ENCODE results near the gene BICRA.
A peak's percentile ranks its signal among the peaks of the same experiment; 100 is the strongest.

The BICRA gene

GRCh38 chr19:47607564-47608073 is 1.3 kb upstream of the BICRA start:
- Histone ChIP-seq H3K4me2 (ENCODE audit: low read length) (peak overlapping the region; percentile 61), H3K79me2 (ENCODE audit: control insufficient read depth, insufficient read depth, low read length, poor library complexity) (peaks cover 39% of the 10 kb centered on the region), H3K4me1 (ENCODE audit: control insufficient read depth in 1 of 2, insufficient read depth in 2 of 2, low read length in 2 of 2) (peaks cover 9 to 15% of the 10 kb centered on the region in 2 experiments), H3K9ac (ENCODE audit: low read length) (peak overlapping the region; percentile 97), H2BK120ac (ENCODE audit: insufficient read depth, low read length, poor library complexity) (peak overlapping the region; percentile 95), H3K4me3 (ENCODE audit: low read depth, low read length) (peak overlapping the region; percentile 99), H3K23ac (ENCODE audit: low read length) (no peak overlapping the region), H2BK12ac (ENCODE audit: low read length) (no peak overlapping the region), H3K18ac (ENCODE audit: low read length) (peak overlapping the region; percentile 99), H3K79me1 (ENCODE audit: low read length) (peaks cover 26% of the 10 kb centered on the region), H4K91ac (ENCODE audit: low read depth, low read length) (peak overlapping the region; percentile 98), H3K4ac (ENCODE audit: low read depth, low read length) (peak overlapping the region; percentile 81), H2AK5ac (ENCODE audit: low read length) (peak overlapping the region; percentile 80), H2AFZ (ENCODE audit: insufficient read depth, low read length, poor library complexity) (peak overlapping the region; percentile 91), H3K27me3 (ENCODE audit: insufficient read depth, low read length) (no peaks in the 10 kb centered on the region), H3K9me3 (ENCODE audit: insufficient read depth, low read depth, low read length) (no peaks in the 10 kb centered on the region), H3K14ac (ENCODE audit: low read length) (peak overlapping the region; percentile 94), H4K8ac (ENCODE audit: low read depth, low read length) (peak overlapping the region; percentile 91), H3K27ac (ENCODE audit: low read depth, low read length) (peak overlapping the region; percentile 96), H2BK5ac (ENCODE audit: low read depth, low read length, poor library complexity) (peak overlapping the region; percentile 95), H4K12ac (ENCODE audit: low read depth, low read length) (peak overlapping the region; percentile 84), H3K36me3 (ENCODE audit: control insufficient read depth in 1 of 2, insufficient read depth in 2 of 2, low read length in 2 of 2) (peaks cover 2 to 4% of the 10 kb centered on the region in 2 experiments)
- 85% methylated on average over 2 of the region's 21 CpGs for WGBS (ENCODE audit: extremely low coverage, insufficient coverage, insufficient read length)
- DNase-seq: no peak

DNA sequence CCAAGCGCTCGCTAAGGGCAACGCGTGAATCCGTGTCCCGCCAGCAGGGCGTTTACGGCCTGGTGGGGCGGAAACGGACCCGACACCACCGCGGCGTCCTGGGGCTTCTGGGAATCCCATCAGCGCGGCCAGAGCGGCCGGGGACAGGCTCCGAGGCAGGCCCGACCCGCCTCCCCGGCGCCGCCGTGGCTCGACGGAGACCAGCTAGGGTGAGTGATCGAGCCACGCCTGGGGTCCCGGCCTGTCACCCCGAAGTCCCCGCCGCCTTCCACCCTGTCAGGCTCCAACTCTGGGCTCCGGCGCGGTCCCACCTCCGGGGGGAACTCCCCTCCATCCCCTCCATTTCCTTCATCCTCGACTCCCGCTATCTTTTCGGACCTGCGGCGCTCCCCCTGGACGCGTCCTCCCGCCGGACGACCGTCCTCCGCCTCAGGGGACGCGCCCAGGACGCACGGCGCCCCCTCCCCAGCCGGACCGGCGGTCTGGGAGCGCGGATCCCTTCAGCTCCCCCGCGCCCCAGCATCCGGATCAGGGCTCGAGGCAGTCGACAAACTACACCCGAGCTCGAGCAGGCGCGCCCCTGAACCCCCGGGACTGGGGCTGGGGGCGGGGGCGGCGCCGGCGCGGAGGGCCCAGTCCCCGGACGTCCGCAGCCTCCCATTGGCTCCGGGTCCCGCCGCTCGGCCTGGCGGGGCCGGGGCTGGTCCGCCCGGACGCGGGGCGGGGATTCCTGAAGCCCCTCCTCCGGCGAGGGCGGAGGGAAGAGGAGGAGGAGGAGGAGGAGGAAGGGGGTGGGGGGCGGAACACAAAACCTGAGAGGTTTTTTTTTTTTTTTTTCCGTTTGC is 638 bp upstream of the BICRA start:
- peak overlapping the region; percentile 91 for H2AFZ ChIP-seq (ENCODE audit: insufficient read depth, low read length, poor library complexity)
- H3K27me3 ChIP-seq (ENCODE audit: insufficient read depth, low read length): no peaks in the 10 kb centered on the region
- peak overlapping the region; percentile 94 for H3K14ac ChIP-seq (ENCODE audit: low read length)
- H3K9ac ChIP-seq (ENCODE audit: low read length): peak overlapping the region; percentile 97
- peak overlapping the region; percentile 96 for H3K27ac ChIP-seq (ENCODE audit: low read depth, low read length)
- H2BK12ac ChIP-seq (ENCODE audit: low read length): peak overlapping the region; percentile 29
- peak overlapping the region; percentile 99 for H3K18ac ChIP-seq (ENCODE audit: low read length)
- H3K9me3 ChIP-seq (ENCODE audit: insufficient read depth, low read depth, low read length): no peaks in the 10 kb centered on the region
- peak overlapping the region; percentile 95 for H2BK120ac ChIP-seq (ENCODE audit: insufficient read depth, low read length, poor library complexity)
- H3K36me3 ChIP-seq (ENCODE audit: control insufficient read depth in 1 of 2, insufficient read depth in 2 of 2, low read length in 2 of 2): peaks cover 2 to 4% of the 10 kb centered on the region in 2 experiments
- H4K12ac ChIP-seq (ENCODE audit: low read depth, low read length): peak overlapping the region; percentile 84
- H3K4me2 ChIP-seq (ENCODE audit: low read length): peak overlapping the region; percentile 61
- H4K91ac ChIP-seq (ENCODE audit: low read depth, low read length): peak overlapping the region; percentile 98
- H3K4ac ChIP-seq (ENCODE audit: low read depth, low read length): peak overlapping the region; percentile 81
- H3K79me2 ChIP-seq (ENCODE audit: control insufficient read depth, insufficient read depth, low read length, poor library complexity): peaks cover 43% of the 10 kb centered on the region
- WGBS (ENCODE audit: extremely low coverage, insufficient coverage, insufficient read length): no CpG with 5 or more reads among the region's 94 CpGs
- peaks cover 14 to 20% of the 10 kb centered on the region in 2 experiments for H3K4me1 ChIP-seq (ENCODE audit: control insufficient read depth in 1 of 2, insufficient read depth in 2 of 2, low read length in 2 of 2)
- peak overlapping the region; percentile 95 for H2BK5ac ChIP-seq (ENCODE audit: low read depth, low read length, poor library complexity)
- DNase-seq: peak; percentile 88 to 96
- H3K23ac ChIP-seq (ENCODE audit: low read length): no peak overlapping the region
- H4K8ac ChIP-seq (ENCODE audit: low read depth, low read length): peak overlapping the region; percentile 91
- peaks cover 31% of the 10 kb centered on the region for H3K79me1 ChIP-seq (ENCODE audit: low read length)
- peak overlapping the region; percentile 80 for H2AK5ac ChIP-seq (ENCODE audit: low read length)
- H3K4me3 ChIP-seq (ENCODE audit: low read depth, low read length): peak overlapping the region; percentile 99

DNA sequence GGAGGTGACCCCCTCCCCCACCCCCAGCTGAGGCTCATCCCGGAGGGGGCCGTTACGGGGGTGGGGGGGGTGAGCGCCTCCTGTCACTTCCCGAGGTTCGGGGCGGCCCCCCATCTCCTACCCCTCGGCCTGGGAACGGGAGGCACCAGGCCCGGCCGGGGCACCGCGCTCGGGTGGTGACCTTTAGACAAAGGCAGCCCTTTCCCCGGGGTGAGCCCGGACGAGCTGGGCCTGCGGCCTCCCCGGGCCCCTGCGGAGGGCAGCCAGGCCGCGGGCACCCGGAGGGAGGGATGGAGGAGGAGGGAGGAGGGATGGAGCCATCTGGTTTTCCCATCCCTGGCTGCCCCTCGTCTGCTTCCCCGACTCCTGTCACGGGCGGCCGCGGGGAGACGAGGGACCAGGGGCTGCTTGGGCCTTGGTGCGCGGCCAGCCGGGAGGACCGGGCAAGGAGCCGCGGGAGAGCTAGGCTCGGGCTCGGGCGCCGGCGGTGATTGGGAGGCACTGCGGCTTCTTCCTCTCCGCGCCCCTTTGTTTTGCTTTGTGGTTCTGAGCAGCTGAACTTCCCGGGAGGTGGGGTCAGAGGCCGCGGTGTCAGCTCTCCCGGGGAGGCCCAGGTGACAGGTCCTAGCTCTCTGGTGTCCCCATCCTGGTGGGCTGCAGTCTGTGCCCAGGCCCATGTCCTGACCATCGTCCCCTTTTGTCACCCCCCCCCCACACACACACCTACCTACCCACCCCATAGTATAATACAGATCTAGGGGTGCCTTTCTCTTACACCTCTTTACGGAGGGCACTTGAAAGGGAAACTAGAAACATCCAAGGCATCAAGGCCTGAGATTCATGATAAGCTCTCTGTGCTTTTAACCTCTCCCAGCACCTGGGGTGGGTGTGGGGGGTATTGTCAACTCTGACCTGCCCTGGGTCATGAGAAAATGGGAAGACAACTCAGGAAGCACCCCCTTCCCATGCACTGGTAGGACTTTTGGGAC is 1.3 kb downstream of the BICRA start:
- Histone ChIP-seq H3K18ac (ENCODE audit: low read length) (peak overlapping the region; percentile 99), H3K4ac (ENCODE audit: low read depth, low read length) (peak overlapping the region; percentile 94), H3K23ac (ENCODE audit: low read length) (no peak overlapping the region), H4K12ac (ENCODE audit: low read depth, low read length) (peak overlapping the region; percentile 96), H4K91ac (ENCODE audit: low read depth, low read length) (peak overlapping the region; percentile 93), H3K9me3 (ENCODE audit: insufficient read depth, low read depth, low read length) (peaks cover 2% of the 10 kb centered on the region), H3K4me2 (ENCODE audit: low read length) (peak overlapping the region; percentile 77), H3K79me2 (ENCODE audit: control insufficient read depth, insufficient read depth, low read length, poor library complexity) (peaks cover 58% of the 10 kb centered on the region), H3K36me3 (ENCODE audit: control insufficient read depth in 1 of 2, insufficient read depth in 2 of 2, low read length in 2 of 2) (peaks cover 4% of the 10 kb centered on the region in 2 experiments), H3K79me1 (ENCODE audit: low read length) (peaks cover 37% of the 10 kb centered on the region), H3K4me3 (ENCODE audit: low read depth, low read length) (peak overlapping the region; percentile 92), H3K27ac (ENCODE audit: low read depth, low read length) (peak overlapping the region; percentile 94), H4K8ac (ENCODE audit: low read depth, low read length) (peak overlapping the region; percentile 94), H2BK5ac (ENCODE audit: low read depth, low read length, poor library complexity) (peak overlapping the region; percentile 95), H3K27me3 (ENCODE audit: insufficient read depth, low read length) (no peaks in the 10 kb centered on the region), H2BK12ac (ENCODE audit: low read length) (peak overlapping the region; percentile 71), H3K9ac (ENCODE audit: low read length) (peak overlapping the region; percentile 97), H2BK120ac (ENCODE audit: insufficient read depth, low read length, poor library complexity) (peak overlapping the region; percentile 97), H3K4me1 (ENCODE audit: control insufficient read depth in 1 of 2, insufficient read depth in 2 of 2, low read length in 2 of 2) (peaks cover 20 to 26% of the 10 kb centered on the region in 2 experiments), H2AFZ (ENCODE audit: insufficient read depth, low read length, poor library complexity) (peak overlapping the region; percentile 85), H2AK5ac (ENCODE audit: low read length) (peak overlapping the region; percentile 59), H3K14ac (ENCODE audit: low read length) (peak overlapping the region; percentile 82)
- no CpG with 5 or more reads among the region's 50 CpGs for WGBS (ENCODE audit: extremely low coverage, insufficient coverage, insufficient read length)
- DNase-seq: peak; percentile 27 to 59

DNA sequence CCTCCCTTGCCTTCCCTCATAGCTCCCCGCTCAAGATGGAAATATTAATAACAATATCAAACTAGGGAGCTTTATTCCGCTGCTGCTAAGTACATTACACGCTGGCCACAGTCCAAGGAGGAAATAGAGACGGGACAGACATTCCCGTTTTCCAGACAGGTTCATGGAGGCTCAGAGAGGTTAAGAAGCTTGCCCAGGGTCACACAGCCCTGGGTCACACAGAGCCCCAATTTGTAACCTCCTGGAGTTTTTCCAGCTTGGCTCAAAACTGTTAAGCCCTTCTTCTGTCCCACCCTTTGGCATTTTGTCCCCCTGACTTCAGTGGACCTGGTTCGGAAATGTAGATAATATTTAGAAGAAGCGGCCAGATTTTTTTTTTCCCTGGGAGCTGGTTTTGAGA is 2.0 kb downstream of the BICRA start:
- Histone ChIP-seq H3K14ac (ENCODE audit: low read length) (no peak overlapping the region), H4K8ac (ENCODE audit: low read depth, low read length) (no peak overlapping the region), H3K4me1 (ENCODE audit: control insufficient read depth in 1 of 2, insufficient read depth in 2 of 2, low read length in 2 of 2) (peaks cover 22 to 26% of the 10 kb centered on the region in 2 experiments), H2BK12ac (ENCODE audit: low read length) (no peak overlapping the region), H3K36me3 (ENCODE audit: control insufficient read depth in 1 of 2, insufficient read depth in 2 of 2, low read length in 2 of 2) (peaks cover 5 to 8% of the 10 kb centered on the region in 2 experiments), H3K9ac (ENCODE audit: low read length) (no peak overlapping the region), H2BK120ac (ENCODE audit: insufficient read depth, low read length, poor library complexity) (peak overlapping the region; percentile 26), H3K79me1 (ENCODE audit: low read length) (peaks cover 37% of the 10 kb centered on the region), H3K9me3 (ENCODE audit: insufficient read depth, low read depth, low read length) (peaks cover 2% of the 10 kb centered on the region), H3K18ac (ENCODE audit: low read length) (no peak overlapping the region), H2AK5ac (ENCODE audit: low read length) (no peak overlapping the region), H3K4ac (ENCODE audit: low read depth, low read length) (peak overlapping the region; percentile 94), H3K4me2 (ENCODE audit: low read length) (peak overlapping the region; percentile 77), H4K12ac (ENCODE audit: low read depth, low read length) (no peak overlapping the region), H3K27me3 (ENCODE audit: insufficient read depth, low read length) (no peaks in the 10 kb centered on the region), H3K4me3 (ENCODE audit: low read depth, low read length) (no peak overlapping the region), H4K91ac (ENCODE audit: low read depth, low read length) (no peak overlapping the region), H3K79me2 (ENCODE audit: control insufficient read depth, insufficient read depth, low read length, poor library complexity) (peaks cover 65% of the 10 kb centered on the region), H2BK5ac (ENCODE audit: low read depth, low read length, poor library complexity) (peak overlapping the region; percentile 18), H2AFZ (ENCODE audit: insufficient read depth, low read length, poor library complexity) (no peak overlapping the region), H3K27ac (ENCODE audit: low read depth, low read length) (peak overlapping the region; percentile 13), H3K23ac (ENCODE audit: low read length) (no peak overlapping the region)
- WGBS (ENCODE audit: extremely low coverage, insufficient coverage, insufficient read length): no CpG with 5 or more reads among the region's 7 CpGs
- no peak for DNase-seq

Measured in trophoblast cell (in vitro differentiated cells and primary cell).